ENCODE results near the gene LRRFIP2.

DNA sequence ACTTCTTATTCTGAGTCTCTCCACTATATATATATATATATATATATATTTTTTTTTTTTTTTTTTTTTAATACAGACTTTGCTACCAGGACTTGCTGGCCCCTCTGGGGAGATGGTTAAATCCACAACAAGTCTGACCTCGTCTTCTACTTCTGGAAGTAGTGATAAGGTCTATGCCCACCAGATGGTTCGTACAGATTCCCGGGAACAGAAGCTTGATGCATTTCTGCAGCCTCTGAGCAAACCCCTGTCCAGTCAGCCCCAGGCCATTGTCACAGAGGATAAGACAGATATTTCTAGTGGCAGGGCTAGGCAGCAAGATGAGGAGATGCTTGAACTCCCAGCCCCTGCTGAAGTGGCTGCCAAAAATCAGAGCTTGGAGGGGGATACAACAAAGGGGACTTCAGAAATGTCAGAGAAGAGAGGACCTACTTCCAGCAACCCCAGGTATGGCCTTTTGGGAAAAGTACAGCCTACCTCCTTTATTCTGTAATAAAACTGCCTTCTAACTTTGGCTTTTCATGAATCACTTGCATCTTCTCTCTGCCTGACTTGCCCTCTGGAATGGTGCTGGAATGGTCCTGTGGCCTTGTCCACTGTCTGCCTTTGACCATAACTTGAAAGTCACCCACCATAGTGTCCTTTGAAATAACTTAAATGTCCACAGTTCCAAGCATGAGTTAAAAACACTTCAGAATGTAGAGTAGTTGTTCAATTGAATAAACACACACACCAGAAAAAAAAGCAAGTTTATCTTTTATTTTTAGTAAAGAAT is 148.6 kb downstream of the LRRFIP2 start:
- no peak for TF ChIP-seq POLR2A (IDR thresholded peaks at IDR 0.05)
- no peak for TF ChIP-seq CTCF (IDR thresholded peaks at IDR 0.05)
